IMR-90 (cell line): ENCODE results near the gene AKAP8L. TPM values are rescaled to one million over a fixed set of nuclear protein-coding genes. Genes with fewer than 3 reads are reported as not detected.

ENCODE experiments used
- BHLHE40 ChIP-seq: fragments of 150-350 bp; IDR thresholded peaks from 2 replicates; pipeline ENCODE4 v1.6.1; 2016; ENCODE audit warnings: mild to moderate bottlenecking, low read depth, low read length
- CEBPB ChIP-seq: IDR thresholded peaks from 2 replicates; pipeline ENCODE4 v1.6.1; 2012; ENCODE audit warnings: low read depth, low read length, improper control_type of control experiment
- CHD1 ChIP-seq: IDR thresholded peaks from 2 replicates; pipeline ENCODE4 v1.6.1; 2012; ENCODE audit warnings: low read depth, low read length, improper control_type of control experiment
- FOS ChIP-seq: fragments of 150-350 bp; IDR thresholded peaks from 2 replicates; pipeline ENCODE4 v1.6.1; 2016; ENCODE audit warnings: low read depth, low read length
- MAFK ChIP-seq: IDR thresholded peaks from 2 replicates; pipeline ENCODE4 v1.6.1; 2012; ENCODE audit warnings: low read depth, low read length, improper control_type of control experiment
- RFX5 ChIP-seq: IDR thresholded peaks from 2 replicates; pipeline ENCODE4 v1.8.0; 2012; ENCODE audit warnings: low read depth, mild to moderate bottlenecking, low read length, moderate library complexity
- polyA plus RNA-seq, 3 experiments: library from polyadenylated mRNA; depleted of rRNA; stranded (reverse); fragments of >200 nt; gene quantifications; 2 replicates each; pipeline ENCODE4 v1.2.3, GENCODE V29; 2012; ENCODE audit warnings: low replicate concordance in 1 of 3
- total RNA-seq: library from RNA; depleted of rRNA; stranded (reverse); fragments of >200 nt; gene quantifications from 2 replicates; pipeline ENCODE4 v1.2.3, GENCODE V29; 2012

The AKAP8L gene
- total and polyA plus RNA-seq, 2 of the 4 experiments (the other 2 are of a cell fraction) = 43.1 to 44.6 TPM

GRCh38 chr19:15439821-15440641 lies 21.2 kb upstream of the AKAP8L start (continued):
- TF ChIP-seq BHLHE40 (no peak), FOS (no peak), CEBPB (no peak), RFX5 (no peak), CHD1 (no peak), MAFK (no peak)
